C4-2B (cell line): ENCODE measurements around the gene TLCD4.

Experiments
- ZFX ChIP-seq: fragments of 450-650 bp; IDR thresholded peaks from 2 replicates; pipeline ENCODE4 v1.6.1; 2017
- TF ChIP-seq, protein P1 (sequence below): fragments of 450-650 bp; conservative IDR thresholded peaks from 2 replicates; pipeline ENCODE4 v1.5.1; 2017; ENCODE audit warnings: mild to moderate bottlenecking

DNA sequence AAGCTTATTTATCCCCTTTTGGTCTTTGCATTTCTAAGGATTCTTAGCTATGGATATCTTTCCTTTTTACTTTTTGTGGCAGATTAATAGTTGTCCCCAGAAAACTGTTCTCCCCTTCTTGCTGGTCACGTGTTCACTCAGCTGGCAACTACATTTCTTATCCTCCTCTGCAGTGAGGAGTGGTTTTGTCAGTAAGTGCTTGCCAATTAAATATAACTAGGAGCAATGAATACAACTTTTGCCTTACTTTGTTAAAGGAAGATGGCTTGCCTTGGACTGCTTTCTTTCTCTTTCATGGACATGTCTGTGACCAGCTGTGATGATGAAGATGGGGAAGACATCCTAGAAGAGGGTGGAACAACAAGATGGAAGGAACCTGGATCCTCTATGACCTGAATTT lies 28.9 kb upstream of the TLCD4 start:
- TF ChIP-seq, protein P1, sequence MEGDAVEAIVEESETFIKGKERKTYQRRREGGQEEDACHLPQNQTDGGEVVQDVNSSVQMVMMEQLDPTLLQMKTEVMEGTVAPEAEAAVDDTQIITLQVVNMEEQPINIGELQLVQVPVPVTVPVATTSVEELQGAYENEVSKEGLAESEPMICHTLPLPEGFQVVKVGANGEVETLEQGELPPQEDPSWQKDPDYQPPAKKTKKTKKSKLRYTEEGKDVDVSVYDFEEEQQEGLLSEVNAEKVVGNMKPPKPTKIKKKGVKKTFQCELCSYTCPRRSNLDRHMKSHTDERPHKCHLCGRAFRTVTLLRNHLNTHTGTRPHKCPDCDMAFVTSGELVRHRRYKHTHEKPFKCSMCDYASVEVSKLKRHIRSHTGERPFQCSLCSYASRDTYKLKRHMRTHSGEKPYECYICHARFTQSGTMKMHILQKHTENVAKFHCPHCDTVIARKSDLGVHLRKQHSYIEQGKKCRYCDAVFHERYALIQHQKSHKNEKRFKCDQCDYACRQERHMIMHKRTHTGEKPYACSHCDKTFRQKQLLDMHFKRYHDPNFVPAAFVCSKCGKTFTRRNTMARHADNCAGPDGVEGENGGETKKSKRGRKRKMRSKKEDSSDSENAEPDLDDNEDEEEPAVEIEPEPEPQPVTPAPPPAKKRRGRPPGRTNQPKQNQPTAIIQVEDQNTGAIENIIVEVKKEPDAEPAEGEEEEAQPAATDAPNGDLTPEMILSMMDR: no peak
- TF ChIP-seq ZFX: no peak
